HEK293 (cell line): ENCODE data around the gene HOXC5.
A peak's percentile ranks its signal among the peaks of the same experiment; 100 is the strongest.

ENCODE experiments used
- GLI4 ChIP-seq: fragments of 450-650 bp; formaldehyde crosslinking; IDR thresholded peaks from 2 replicates; pipeline ENCODE4 v1.5.1; 2016; ENCODE audit warnings: missing biosample characterization, missing genetic modification characterization
- REST ChIP-seq: fragments of 450-650 bp; formaldehyde crosslinking; IDR thresholded peaks from 2 replicates; pipeline ENCODE4 v1.5.1; 2016; ENCODE audit warnings: missing biosample characterization, missing genetic modification characterization
- SP7 ChIP-seq: fragments of 450-650 bp; formaldehyde crosslinking; IDR thresholded peaks from 2 replicates; pipeline ENCODE4 v1.5.1; 2016; ENCODE audit warnings: missing biosample characterization, missing genetic modification characterization
- TRIM28 ChIP-seq: IDR thresholded peaks from 2 replicates; pipeline ENCODE4 v1.6.1; 2011; ENCODE audit warnings: low read length, control low read depth, borderline replicate concordance
- ZEB2 ChIP-seq: fragments of 450-650 bp; formaldehyde crosslinking; IDR thresholded peaks from 2 replicates; pipeline ENCODE4 v1.5.1; 2016; ENCODE audit warnings: missing biosample characterization, missing genetic modification characterization
- ZNF148 ChIP-seq: fragments of 450-650 bp; formaldehyde crosslinking; IDR thresholded peaks from 2 replicates; pipeline ENCODE4 v1.5.0; 2017; ENCODE audit warnings: missing biosample characterization, missing genetic modification characterization, borderline replicate concordance
- ZNF18 ChIP-seq: fragments of 450-650 bp; formaldehyde crosslinking; IDR thresholded peaks from 2 replicates; pipeline ENCODE4 v1.5.1; 2016; ENCODE audit warnings: missing biosample characterization, missing genetic modification characterization
- ZNF19 ChIP-seq: fragments of 450-650 bp; formaldehyde crosslinking; IDR thresholded peaks from 2 replicates; pipeline ENCODE4; 2016; ENCODE audit warnings: missing biosample characterization, missing genetic modification characterization, low read depth
- ZNF214 ChIP-seq: fragments of 450-650 bp; formaldehyde crosslinking; IDR thresholded peaks from 2 replicates; pipeline ENCODE4 v1.5.1; 2017; ENCODE audit warnings: missing biosample characterization, mild to moderate bottlenecking, missing genetic modification characterization, borderline replicate concordance
- ZNF24 ChIP-seq: fragments of 450-650 bp; formaldehyde crosslinking; IDR thresholded peaks from 2 replicates; pipeline ENCODE4 v1.5.1; 2016; ENCODE audit warnings: missing biosample characterization, missing genetic modification characterization
- ZNF394 ChIP-seq: fragments of 450-650 bp; formaldehyde crosslinking; IDR thresholded peaks from 2 replicates; pipeline ENCODE4 v1.5.1; 2016; ENCODE audit warnings: missing biosample characterization, missing genetic modification characterization, mild to moderate bottlenecking, moderate library complexity, borderline replicate concordance
- ZNF398 ChIP-seq: fragments of 450-650 bp; formaldehyde crosslinking; IDR thresholded peaks from 2 replicates; pipeline ENCODE4 v1.5.1; 2017; ENCODE audit warnings: missing biosample characterization, missing genetic modification characterization
- ZNF404 ChIP-seq: fragments of 450-650 bp; formaldehyde crosslinking; IDR thresholded peaks from 2 replicates; pipeline ENCODE4 v1.5.1; 2017; ENCODE audit warnings: missing biosample characterization, missing genetic modification characterization
- ZNF529 ChIP-seq: fragments of 450-650 bp; formaldehyde crosslinking; IDR thresholded peaks from 2 replicates; pipeline ENCODE4 v1.5.1; 2017; ENCODE audit warnings: missing genetic modification characterization, missing biosample characterization; ENCODE audit not compliant: insufficient replicate concordance
- ZNF548 ChIP-seq: fragments of 450-650 bp; formaldehyde crosslinking; IDR thresholded peaks from 2 replicates; pipeline ENCODE4 v1.5.1; 2016; ENCODE audit warnings: missing biosample characterization, missing genetic modification characterization
- ZNF621 ChIP-seq: fragments of 450-650 bp; formaldehyde crosslinking; IDR thresholded peaks from 2 replicates; pipeline ENCODE4 v1.5.1; 2017; ENCODE audit warnings: missing biosample characterization, missing genetic modification characterization
- ZSCAN4 ChIP-seq: fragments of 450-650 bp; formaldehyde crosslinking; IDR thresholded peaks from 2 replicates; pipeline ENCODE4 v1.5.1; 2017; ENCODE audit warnings: missing biosample characterization, missing genetic modification characterization
- TF ChIP-seq, protein P1 (sequence below): fragments of 450-650 bp; formaldehyde crosslinking; conservative IDR thresholded peaks from 2 replicates; pipeline ENCODE4 v1.5.1; 2016; ENCODE audit warnings: low read depth, missing biosample characterization, missing genetic modification characterization
- TF ChIP-seq, protein P2 (sequence below): fragments of 450-650 bp; formaldehyde crosslinking; IDR thresholded peaks from 2 replicates; pipeline ENCODE4 v1.5.1; 2016; ENCODE audit warnings: missing biosample characterization, missing genetic modification characterization

Gene HOXC5

GRCh38 chr12:54028314-54029201, 4.3 kb upstream of the HOXC5 start, which contains the start of gene HOXC6 (continued):
- TF ChIP-seq ZEB2 (tag by site-specific recombination) (peak; percentile 88), ZNF19 (tag by site-specific recombination) (no peak), ZNF18 (tag by site-specific recombination) (peak; percentile 91), ZNF529 (tag by site-specific recombination) (no peak), GLI4 (tag by site-specific recombination) (no peak), REST (tag by site-specific recombination) (no peak), TRIM28 (peak; percentile 22; the same call in 1 of the 2 replicates), SP7 (tag by site-specific recombination) (peak; percentile 66), ZNF214 (tag by site-specific recombination) (no peak), ZNF148 (tag by site-specific recombination) (no peak), ZNF398 (tag by site-specific recombination) (peak; percentile 98), ZNF621 (tag by site-specific recombination) (no peak), ZNF548 (no peak), ZNF24 (tag by site-specific recombination) (peak; percentile 51; the same call in 1 of the 2 replicates), ZNF394 (peak; percentile 22; the same call in 1 of the 2 replicates), ZNF404 (tag by site-specific recombination) (no peak), ZSCAN4 (tag by site-specific recombination) (no peak)
- TF ChIP-seq, protein P1, sequence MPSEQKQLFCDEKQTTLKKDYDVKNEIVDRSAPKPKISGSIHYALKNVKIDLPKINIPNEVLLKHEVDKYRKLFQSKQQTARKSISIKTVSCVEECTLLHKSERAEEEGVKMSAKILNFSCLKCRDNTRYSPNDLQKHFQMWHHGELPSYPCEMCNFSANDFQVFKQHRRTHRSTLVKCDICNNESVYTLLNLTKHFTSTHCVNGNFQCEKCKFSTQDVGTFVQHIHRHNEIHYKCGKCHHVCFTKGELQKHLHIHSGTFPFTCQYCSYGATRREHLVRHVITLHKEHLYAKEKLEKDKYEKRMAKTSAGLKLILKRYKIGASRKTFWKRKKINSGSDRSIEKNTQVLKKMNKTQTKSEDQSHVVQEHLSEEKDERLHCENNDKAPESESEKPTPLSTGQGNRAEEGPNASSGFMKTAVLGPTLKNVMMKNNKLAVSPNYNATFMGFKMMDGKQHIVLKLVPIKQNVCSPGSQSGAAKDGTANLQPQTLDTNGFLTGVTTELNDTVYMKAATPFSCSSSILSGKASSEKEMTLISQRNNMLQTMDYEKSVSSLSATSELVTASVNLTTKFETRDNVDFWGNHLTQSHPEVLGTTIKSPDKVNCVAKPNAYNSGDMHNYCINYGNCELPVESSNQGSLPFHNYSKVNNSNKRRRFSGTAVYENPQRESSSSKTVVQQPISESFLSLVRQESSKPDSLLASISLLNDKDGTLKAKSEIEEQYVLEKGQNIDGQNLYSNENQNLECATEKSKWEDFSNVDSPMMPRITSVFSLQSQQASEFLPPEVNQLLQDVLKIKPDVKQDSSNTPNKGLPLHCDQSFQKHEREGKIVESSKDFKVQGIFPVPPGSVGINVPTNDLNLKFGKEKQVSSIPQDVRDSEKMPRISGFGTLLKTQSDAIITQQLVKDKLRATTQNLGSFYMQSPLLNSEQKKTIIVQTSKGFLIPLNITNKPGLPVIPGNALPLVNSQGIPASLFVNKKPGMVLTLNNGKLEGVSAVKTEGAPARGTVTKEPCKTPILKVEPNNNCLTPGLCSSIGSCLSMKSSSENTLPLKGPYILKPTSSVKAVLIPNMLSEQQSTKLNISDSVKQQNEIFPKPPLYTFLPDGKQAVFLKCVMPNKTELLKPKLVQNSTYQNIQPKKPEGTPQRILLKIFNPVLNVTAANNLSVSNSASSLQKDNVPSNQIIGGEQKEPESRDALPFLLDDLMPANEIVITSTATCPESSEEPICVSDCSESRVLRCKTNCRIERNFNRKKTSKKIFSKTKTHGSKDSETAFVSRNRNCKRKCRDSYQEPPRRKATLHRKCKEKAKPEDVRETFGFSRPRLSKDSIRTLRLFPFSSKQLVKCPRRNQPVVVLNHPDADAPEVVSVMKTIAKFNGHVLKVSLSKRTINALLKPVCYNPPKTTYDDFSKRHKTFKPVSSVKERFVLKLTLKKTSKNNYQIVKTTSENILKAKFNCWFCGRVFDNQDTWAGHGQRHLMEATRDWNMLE (tag by site-specific recombination) = no peak
- TF ChIP-seq, protein P2, sequence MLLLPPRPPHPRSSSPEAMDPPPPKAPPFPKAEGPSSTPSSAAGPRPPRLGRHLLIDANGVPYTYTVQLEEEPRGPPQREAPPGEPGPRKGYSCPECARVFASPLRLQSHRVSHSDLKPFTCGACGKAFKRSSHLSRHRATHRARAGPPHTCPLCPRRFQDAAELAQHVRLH (tag by site-specific recombination) = peak; percentile 77; the same call in 1 of the 2 replicates
